AG08395 (cell line): ENCODE measurements around the gene CDC16.
"Not testable (repeated sequence)": the region's sequence is repeated elsewhere in the genome, so short reads cannot be mapped to it uniquely, and the experiment has no call there.

ENCODE experiments used
- DNase-seq: peaks from one replicate; pipeline ENCODE4 v3.0.0; 2012; ENCODE audit warnings: mixed read lengths, low spot score

Gene CDC16

DNA sequence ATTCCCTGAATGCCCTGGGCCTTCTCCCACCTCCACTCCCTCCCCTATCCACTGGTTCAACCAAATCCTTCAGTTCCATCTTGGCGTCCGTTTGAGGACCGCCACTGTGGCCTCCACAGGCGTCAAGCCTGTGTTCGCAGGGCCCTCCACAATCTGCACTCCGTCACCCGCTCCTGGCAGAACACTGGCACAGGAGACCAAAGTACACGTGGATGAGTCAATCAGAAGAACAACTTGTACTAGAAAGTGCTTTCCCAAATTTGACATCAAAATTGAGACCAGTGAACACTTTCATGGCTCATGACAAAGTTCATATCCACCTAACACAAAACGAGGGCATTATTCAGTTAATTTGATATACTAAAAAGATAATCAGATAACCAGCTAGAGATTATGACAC is 6.5 kb upstream of the CDC16 start:
- DNase-seq = no peak

DNA sequence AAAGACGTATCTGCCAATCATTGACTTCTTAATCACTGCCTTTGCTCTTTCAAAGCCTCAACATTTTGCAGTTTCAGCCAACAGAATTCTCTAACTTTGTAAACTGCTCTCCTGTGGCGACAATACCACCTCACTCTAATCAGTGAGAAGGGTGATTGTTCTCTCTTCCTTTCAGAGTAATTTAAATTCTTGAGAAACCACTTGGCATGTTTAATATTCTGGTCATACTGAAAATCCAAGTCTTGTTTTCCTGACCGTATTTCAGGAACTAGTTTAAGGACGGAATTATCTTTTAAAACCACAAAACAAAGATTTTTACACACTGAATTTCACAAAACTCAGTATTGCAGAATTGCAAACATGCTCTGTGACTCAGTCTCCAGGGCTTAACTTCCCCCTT is 5.2 kb upstream of the CDC16 start:
- no peak for DNase-seq

DNA sequence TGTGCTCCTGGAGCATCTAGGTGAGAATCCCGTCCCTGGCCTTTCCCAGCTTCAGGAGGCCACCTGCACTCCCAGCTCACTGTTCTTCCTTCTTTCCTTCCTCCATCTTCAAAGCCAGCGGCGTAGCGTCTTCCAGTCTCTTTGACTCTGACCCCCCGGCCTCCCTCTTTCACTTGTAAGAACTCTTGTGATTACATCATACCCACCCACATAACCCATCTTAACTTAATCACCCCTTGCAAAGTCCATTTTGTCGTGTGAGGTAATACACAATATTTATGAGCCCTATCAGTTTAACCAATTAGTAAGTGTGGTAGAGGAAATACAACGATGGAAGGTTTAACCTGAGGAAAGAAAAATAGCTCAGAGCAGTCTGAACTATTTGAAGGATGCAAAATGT is 4.6 kb upstream of the CDC16 start:
- DNase-seq = no peak

DNA sequence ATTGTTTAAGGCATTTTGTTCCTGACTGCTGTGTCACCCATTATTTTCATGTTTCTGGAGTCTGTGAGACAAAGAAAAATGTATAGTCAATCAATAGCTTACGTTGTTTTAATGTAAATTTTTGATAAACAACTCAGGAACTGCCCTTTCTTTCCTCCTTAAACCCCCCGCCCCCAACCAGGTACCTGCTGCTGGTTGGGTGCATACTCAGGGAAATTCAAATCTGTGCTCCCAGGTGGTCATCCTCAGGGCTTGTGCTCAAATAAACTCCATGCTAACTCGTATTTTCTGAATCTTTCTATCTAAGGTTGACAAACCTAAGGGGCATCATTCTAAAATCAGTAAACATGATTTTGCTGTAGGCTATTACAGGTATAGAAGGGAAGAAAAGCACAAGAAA is 4.1 kb upstream of the CDC16 start:
- no peak for DNase-seq

DNA sequence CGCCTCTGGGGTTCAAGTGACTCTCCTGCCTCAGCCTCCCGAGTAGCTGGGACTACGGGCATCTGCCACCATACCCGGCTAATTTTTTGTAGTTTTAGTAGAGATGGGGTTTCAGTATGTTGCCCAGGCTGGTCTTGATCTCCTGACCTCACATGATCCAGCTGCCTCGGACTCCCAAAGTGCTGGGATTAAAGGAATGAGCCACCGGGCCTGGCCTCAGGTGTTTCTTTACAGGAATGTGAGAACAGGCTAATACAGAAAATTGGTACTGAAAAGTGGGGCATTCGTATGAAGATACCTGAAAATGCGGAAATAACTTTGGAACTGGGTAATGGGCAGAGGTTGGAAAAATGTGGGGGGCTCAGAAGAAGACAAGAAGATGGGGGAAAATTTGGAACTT is 2.8 kb upstream of the CDC16 start:
- DNase-seq = no peak

DNA sequence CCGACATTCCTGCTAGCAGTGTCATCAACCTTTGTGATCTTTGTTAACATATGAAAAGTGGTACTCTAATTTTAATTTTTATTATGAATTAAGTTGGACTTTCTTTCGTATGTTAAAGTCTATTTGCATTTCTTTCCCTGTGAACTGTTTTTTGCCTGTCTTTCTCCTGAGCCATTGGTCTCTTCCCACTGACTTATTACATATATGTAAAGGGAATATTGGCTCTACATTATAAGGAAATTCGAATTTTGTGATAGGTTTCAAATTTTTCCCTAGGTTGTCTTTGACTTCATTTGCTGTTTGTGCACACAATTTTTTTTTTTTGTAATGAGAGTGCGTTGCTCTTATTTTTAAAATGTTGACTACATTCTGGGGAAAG is 442 bp upstream of the CDC16 start:
- DNase-seq = no peak

DNA sequence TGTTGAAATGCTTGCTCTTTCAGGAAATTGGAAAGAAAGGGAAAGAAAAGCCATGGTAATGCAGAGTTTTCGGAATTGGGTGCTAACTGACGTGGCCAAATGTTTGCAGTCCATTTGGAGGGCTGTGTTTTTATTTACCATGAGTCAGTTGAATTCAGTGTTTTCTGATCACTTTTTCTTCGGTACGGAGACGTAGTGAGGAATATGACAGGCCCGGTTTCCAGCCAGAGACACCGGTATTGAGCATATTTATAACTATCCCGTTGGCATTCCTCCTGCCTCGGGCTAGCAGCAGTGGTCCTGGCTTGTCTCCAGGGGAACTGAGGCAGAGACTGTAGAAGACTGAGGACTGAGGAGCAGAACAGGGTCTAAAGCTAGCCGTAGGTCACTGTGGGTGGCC is 1.0 kb downstream of the CDC16 start:
- no peak for DNase-seq

DNA sequence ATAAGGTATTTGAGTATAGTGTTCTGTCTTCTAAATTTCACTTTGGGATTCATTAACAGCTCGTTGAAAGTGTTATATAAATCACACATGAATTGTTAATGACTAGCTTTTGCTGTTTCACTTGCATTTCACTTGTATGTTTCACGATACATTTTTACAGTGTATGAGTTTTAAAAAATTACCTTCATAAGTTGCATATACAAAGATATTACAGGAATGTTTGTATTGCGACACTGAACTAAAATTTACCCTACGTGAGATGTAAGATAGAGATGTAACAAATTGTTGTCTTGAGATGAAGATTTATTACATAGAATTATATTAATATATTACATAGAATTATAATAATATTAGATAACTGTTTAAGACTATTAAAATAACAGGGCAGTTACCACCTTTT is 1.5 kb downstream of the CDC16 start:
- no peak for DNase-seq

DNA sequence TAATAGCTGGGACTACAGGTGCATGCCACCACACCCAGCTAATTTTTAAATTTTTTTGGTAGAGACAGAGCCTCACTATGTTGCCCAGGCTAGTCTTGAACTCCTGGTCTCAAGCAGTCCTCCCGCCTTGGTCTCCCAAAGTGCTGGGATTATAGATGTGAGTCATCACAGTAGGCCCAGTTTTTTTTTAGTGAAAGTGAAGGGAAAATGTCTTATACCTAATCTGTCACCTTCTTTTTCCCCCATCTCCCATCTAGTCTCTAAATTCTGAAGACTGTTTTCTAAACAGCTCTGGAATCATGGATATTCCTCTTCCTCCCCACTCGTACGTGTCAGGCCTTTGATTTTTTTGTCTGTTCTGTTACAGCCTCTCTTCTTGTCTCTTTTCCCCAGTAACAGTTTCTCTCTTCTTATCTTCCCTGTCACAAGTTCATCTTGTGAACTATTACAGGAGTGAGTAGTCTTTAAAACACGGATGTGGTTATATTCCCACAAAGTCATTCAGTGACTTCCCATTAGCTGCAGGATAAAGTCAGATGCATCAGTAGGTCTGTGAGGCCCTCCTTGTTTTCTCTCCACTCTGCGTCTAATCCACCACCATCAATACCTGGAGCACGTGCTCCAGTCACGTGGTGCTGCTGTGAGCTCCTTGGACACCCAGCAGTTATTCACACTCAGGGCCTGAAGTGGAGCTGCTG is 2.9 kb downstream of the CDC16 start:
- no peak for DNase-seq

DNA sequence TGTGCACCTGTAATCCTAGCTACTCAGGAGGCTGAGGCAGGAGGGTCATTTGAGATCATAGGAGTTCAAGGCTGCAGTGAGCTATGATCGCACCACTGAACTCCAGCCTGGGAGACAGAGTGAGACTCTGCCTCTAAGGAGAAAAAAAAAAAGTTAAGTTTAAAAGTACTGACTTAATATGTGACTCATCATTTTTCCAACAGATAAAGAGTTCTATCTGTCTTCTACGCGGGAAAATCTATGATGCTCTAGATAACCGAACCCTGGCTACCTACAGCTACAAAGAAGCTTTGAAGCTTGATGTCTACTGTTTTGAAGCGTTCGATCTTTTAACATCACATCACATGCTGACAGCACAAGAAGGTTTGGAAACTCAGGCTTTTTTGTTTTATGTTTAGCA is 7.2 kb downstream of the CDC16 start:
- no peak for DNase-seq

DNA sequence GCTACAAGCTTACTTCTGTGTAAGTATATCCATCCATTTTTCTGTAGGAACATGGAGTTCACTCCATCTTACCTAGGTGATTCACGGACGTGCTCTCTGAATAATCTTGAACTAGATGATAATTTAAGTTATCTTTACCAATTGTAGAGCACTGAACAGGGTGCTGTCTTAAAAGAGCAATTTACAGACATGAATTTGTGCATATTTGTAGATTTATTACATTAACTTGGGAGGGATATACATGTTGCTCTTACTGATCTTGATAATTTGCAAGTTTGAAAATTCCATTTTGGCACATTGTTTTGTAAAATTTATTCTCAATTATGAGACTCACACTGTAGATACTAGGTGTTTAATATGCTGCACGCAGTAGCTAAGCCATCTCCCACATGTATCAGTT is 9.3 kb downstream of the CDC16 start:
- no peak for DNase-seq

DNA sequence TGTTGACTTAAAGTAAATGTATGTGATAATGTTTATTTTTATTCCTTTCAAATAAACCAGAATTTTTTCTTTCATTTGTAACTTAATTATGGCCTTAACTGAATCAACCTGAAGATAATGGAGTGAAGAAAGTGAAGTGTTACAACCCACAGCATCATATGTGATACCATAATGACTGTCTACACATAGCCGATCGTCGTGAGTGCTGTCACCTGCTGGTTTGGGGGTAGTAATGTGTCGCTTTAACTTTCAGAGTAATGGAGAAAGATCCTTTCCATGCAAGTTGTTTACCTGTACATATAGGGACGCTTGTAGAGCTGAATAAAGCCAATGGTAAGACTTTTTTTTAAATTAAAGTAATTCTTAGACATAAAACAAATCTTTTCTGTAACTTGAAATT is 9.9 kb downstream of the CDC16 start:
- no peak for DNase-seq

DNA sequence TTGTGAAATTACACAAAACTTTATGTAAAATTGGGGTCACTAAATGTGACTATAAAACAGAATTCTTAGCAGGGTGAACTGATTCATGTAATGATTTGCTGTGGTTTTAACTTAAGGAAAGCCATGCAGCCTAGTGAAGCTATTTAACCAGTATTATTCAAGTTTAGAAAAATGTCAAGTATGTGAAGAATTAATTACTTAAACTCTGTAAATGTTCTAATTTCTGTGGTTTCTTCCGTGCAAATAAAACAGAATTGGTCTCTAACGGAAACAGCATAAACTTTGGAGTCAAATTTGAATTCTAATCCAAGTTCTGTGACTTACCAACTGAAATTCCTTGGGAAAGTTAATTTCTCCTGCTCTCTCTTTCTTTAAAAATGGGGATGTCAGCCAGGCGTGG is 13.3 kb downstream of the CDC16 start:
- DNase-seq = peak; percentile 35

DNA sequence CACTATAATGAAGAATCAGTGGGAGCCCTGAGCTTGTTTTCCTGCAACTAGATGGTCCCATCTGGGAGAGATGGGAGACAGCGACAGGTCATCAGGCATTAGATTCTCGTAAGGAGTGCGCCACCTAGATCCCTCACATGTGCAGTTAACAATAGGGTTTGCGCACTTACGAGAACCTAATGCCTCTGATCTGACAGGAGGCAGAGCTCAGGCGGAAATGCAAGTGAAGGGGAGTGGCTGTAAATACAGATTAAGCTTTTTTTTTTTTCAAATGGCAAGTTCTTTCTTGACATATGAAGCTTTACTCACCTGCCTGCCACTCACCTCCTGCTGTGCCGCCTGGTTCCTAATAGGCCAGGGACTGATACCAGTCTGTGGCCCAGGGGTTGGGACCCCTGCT is 14.4 kb downstream of the CDC16 start:
- no peak for DNase-seq

DNA sequence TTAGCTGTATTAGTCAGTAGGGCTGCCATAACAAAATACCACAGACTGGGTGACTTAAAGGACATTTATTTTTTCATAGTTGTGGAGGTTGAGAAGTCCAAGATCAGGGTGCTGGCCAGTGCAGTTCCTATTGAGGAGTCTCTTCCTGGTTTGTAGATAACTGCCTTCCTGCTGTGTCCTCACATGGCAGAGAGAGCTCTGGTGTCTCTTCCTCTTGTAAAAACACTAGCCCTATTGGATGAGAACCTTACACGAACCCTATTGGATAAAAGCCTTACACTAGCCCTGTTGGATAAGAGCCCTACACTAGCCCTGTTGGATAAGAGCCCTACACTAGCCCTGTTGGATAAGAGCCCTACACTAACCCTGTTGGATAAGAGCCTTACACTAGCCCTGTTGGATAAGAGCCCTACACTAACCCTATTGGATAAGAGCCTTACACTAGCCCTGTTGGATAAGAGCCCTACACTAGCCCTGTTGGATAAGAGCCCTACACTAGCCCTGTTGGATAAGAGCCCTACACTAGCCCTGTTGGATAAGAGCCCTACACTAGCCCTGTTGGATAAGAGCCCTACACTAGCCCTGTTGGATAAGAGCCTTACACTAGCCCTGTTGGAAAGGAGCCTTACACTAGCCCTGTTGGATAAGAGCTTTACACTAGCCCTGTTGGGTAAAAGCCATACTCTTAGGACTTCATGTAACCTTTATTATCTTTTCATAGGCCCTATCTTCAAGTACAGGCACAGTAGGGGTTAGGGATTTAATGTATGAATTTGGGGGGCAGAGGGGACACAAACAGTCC is 17.1 kb downstream of the CDC16 start:
- DNase-seq = not testable (repeated sequence)

DNA sequence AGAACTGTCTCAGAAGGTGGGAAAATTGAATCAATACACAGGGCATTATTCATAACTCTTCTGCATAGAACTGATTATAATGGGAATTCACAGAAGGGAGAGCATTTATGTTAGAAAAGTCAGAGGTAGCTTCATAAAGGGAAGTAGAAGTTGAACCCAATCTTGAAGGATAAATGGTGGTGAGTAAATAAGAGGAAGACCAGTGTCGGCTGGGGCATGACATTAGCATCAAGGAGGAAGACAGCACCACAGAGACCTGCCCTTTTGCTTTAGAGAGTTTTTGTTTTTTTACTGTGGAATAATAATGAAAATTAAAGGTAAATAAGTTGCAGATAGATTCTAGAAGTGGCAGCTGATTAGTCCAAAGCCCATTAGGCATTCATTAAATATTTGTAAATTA is 21.9 kb downstream of the CDC16 start:
- no peak for DNase-seq

DNA sequence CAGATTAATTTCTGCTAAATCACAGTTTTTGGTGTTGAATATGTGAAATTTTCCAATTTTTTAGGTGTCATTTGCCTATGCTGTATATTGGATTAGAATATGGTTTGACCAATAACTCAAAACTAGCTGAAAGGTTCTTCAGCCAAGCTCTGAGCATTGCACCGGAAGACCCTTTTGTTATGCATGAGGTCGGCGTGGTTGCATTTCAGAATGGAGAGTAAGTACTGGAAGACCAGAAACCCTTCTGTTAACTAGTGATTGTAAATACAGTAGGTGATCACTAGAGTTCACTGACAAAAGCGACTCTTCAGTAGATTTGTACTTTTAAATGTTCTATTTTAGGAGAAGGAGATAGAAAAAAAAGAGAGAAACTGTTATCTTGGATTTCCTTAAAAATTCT is 22.3 kb downstream of the CDC16 start:
- no peak for DNase-seq

DNA sequence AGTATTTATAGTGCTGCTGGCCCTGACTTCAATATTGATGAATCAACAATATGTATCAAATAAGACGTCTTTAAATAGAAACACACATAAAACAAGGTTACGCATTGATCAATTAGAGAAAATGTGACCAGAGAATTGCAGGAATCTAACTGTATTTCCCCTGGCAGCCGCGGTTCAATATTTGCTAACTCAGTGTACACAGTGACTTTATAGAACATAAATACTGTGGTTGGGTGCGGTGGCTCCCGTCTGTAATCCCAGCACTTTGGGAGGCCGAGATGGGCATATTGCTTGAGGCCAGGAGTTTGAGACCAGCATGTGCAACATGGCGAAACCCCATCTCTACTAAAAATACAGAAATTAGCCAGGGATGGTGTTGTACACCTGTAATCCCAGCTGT is 23.9 kb downstream of the CDC16 start:
- DNase-seq = no peak

DNA sequence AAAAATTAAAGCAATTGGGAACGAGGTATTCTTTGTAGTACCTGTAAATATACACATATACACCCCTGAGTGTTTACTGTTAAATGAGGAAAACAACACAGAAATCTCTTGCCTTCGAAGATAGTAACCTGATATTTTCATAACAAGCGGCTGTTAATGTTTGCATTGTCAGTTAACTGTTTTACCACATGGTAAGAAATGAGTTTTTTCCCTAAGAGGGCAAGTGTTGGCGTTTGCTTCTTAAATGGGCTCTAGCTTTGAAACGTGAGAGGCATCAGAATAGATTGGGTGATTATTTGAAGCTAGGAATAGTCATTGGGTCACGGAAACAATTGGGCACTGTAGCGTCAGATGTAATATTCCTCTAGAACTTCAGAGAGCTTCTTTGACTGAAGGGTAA is 24.7 kb downstream of the CDC16 start:
- no peak for DNase-seq

DNA sequence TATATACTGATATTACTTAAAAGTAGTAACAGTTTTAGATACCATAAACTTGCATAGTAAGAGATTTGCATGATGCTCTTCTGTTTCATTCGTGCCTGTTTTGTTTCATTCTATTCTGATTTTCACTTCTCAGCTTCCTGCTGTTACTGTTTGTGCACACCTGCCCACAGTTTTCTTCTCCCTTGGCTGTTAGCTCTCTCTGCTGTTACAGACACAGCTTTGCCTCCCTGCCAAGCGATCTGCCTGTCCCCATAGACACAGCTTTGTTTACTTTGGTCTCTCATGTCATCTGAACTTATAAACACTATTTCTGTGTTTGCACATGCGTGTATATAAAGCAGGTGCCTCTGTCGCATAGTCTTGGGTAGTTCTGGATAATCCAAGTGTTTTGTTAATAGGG is 25.3 kb downstream of the CDC16 start:
- no peak for DNase-seq

DNA sequence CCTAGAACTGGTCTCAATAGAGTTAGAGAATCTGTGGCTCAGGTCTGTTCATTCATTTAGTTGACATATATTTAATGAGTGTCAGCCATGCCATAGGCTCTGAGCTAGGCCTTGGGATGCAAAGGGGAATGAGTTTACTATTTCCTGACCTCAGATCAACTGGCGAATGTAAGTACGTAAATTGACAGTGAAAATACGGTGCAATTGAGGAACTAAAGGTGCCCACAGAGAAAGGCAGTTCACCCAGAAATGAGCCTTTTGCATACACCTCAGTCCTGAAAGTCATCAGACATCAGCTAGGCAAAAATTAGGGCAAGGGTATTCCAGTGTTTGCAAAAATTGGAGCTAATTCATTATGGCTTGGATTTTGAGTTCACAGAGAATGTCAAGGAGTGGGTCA is 26.1 kb downstream of the CDC16 start:
- DNase-seq = no peak

DNA sequence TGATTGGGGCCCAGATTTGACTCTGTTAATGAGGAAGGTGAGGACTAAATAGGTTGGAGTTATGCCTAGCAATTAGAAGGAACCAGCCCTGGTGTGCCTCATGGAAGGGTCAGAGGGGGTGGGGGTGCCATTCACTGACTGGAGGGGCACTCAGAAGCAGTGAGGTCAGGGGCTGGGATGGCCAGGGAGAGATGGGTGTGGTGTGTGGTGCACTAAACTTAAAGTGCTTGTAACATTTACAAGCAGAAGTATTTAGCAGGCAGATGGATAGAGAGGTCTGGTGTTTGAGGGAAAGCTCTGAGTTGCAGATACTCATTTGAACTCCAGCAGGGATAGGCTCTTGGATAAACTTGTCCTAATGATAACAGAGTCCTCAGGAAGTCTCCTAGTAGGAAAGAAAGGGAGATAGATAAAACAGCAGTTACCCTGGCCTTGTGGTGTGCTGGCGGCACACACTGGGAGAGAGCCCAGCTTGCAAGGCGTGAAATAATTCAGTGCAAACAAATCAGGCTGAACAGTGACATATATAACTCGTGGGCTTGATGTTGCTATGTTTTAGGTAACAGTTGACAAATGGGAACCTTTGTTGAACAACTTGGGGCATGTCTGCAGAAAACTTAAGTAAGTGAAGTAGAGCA is 26.8 kb downstream of the CDC16 start:
- no peak for DNase-seq

DNA sequence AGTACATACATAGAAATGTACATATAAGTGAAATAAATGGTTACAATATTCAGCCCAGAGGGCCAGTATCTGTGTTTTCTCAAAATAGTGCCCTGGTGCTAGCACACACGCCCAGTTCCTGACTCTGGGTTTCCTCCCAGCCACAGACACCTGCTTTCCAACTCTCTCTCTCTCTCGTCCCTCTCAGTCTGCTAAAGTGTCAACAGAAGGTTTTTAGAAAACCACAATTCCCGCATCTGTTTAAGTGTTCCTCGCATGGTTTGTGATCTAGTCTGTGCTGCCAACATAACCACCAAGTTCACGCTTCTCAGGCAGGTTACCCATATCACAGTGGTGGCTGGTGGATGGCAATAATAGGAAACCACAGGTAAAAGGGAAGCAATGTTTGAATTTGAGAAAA is 28.9 kb downstream of the CDC16 start:
- DNase-seq = no peak

DNA sequence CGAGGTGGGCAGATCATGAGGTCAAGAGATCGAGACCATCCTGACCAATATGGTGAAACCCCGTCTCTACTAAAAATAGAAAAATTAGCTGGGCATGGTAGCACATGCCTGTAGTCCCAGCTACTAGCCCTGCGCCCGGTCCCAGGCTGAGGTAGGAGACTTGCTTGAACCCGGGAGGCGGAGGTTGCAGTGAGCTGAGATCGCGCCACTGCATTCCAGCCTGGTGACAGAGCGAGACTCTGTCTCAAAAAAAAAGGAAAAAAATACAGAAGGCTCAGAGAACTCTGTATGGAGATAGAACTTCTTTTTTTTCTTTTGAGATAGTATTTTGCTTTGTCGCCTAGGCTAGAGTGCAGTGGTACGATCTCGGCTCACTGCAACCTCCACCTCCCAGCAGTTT is 29.6 kb downstream of the CDC16 start:
- not testable (repeated sequence) for DNase-seq
